ENCODE data around the gene STOX1.
"Not testable (repeated sequence)": the region's sequence is repeated elsewhere in the genome, so short reads cannot be mapped to it uniquely, and the experiment has no call there.

DNA sequence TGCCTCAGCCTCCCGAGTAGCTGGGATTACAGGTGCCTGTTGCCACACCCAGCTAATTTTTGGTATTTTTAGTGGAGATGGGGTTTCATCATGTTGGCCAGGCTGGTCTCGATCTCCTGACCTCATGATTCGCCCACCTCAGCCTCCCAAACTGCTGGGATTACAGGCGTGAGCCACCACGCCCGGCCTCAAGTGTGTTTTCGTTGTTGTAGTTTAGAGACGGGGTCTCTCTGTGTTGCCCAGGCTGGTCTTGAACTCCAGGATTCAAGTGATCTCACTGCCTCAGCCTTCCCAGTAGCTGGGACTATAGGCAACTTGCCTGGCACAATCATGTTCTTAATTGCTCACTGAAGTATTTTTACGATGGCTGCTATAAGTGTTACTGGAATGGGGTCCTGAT, 16.5 kb upstream of the STOX1 start:
- not testable (repeated sequence) for TF ChIP-seq EZH2 (IDR thresholded peaks at IDR 0.05); POLR2AphosphoS5 (IDR thresholded peaks at IDR 0.05; ENCODE audit: borderline replicate concordance, low read depth, low read length); FOXP2 (optimal IDR thresholded peaks at IDR 0.05; ENCODE audit: control extremely low read depth, extremely low read length, insufficient read depth)

Measured in SK-N-MC (cell line).